Stimulated activated CD8-positive, alpha-beta memory T cell treated with anti-CD3 and anti-CD28 coated beads, Interleukin-7, amount 100 ng/mL, for 48 hours (primary cell): ENCODE measurements around the gene GNAI2.
"Not testable (repeated sequence)": the region's sequence is repeated elsewhere in the genome, so short reads cannot be mapped to it uniquely, and the experiment has no call there.

Source experiments
- DNase-seq, 2 donors: peaks; one replicate each; pipeline ENCODE4 v3.0.0-alpha.2; 2020; ENCODE audit warnings: low read depth in 1 of 2; ENCODE audit errors: extremely low read depth in 1 of 2

GNAI2 gene

GRCh38 chr3:50262778-50263177 is 26.8 kb downstream of the GNAI2 start:
- DNase-seq = no peak

GRCh38 chr3:50263478-50264382 is 27.7 kb downstream of the GNAI2 start:
- no peak for DNase-seq

GRCh38 chr3:50264383-50264963 is 28.5 kb downstream of the GNAI2 start:
- DNase-seq = no peak

- DNase-seq = no peak
Observed at GRCh38 chr3:50264964-50265485, 29.0 kb downstream of the GNAI2 start.

- no peak for DNase-seq
Observed at GRCh38 chr3:50265571-50265970, 29.6 kb downstream of the GNAI2 start.

- no peak for DNase-seq
Observed at GRCh38 chr3:50266017-50266416, 30.0 kb downstream of the GNAI2 start.

GRCh38 chr3:50266836-50267235 is 30.8 kb downstream of the GNAI2 start:
- no peak for DNase-seq

- DNase-seq = no peak
Observed at GRCh38 chr3:50267280-50267913, 31.4 kb downstream of the GNAI2 start.

- DNase-seq = no peak
Observed at GRCh38 chr3:50268276-50268675, 32.3 kb downstream of the GNAI2 start.

GRCh38 chr3:50268703-50269451 is 32.9 kb downstream of the GNAI2 start, which contains the start of gene SEMA3B:
Gene SEMA3B, plus strand, starts transcription at chr3:50269147. Its CDS starts 94 bp downstream, at chr3:50269241.
- no peak for DNase-seq

- DNase-seq = no peak
Observed at GRCh38 chr3:50269460-50269859, 33.5 kb downstream of the GNAI2 start.

- DNase-seq = no peak
Observed at GRCh38 chr3:50269977-50270413, 34.0 kb downstream of the GNAI2 start.

- DNase-seq = no peak
Observed at GRCh38 chr3:50270422-50271224, 34.6 kb downstream of the GNAI2 start.

- DNase-seq = no peak
Observed at GRCh38 chr3:50271314-50271936, 35.4 kb downstream of the GNAI2 start.

GRCh38 chr3:50272538-50272910 is 36.5 kb downstream of the GNAI2 start:
- DNase-seq = not testable (repeated sequence)

- peak; percentile 75 to 78 for DNase-seq
Observed at GRCh38 chr3:50272911-50273688, 37.1 kb downstream of the GNAI2 start.

GRCh38 chr3:50273689-50274065 is 37.7 kb downstream of the GNAI2 start:
- no peak for DNase-seq

- DNase-seq = peak in 1 of 2 donors; percentile 70
Observed at GRCh38 chr3:50274371-50275104, 38.5 kb downstream of the GNAI2 start.
